Gastrocnemius medialis (tissue), 4 donors: Measurements from ENCODE around the gene CCS.
"Not testable (repeated sequence)": the region's sequence is repeated elsewhere in the genome, so short reads cannot be mapped to it uniquely, and the experiment has no call there.

ENCODE experiments used
- CTCF ChIP-seq, 5 experiments: fragments of 450-650 bp in 3 of 5; fragments of 200-600 bp in 2 of 5; sonication (generic) in 2 of 5; IDR thresholded peaks in 4 of 5; conservative IDR thresholded peaks in 1 of 5; 1 replicate in 4 of 5; 2 replicates in 1 of 5; pipeline ENCODE4 v1.5.1; 2016 to 2019; ENCODE audit warnings: antibody characterized with exemption in 5 of 5, mild to moderate bottlenecking in 3 of 5, moderate library complexity in 3 of 5
- POLR2A ChIP-seq, 2 donors: fragments of 450-650 bp; IDR thresholded peaks; one replicate each; pipeline ENCODE4 v1.6.1; 2017; ENCODE audit warnings: antibody characterized with exemption in 2 of 2, mild to moderate bottlenecking in 2 of 2, moderate library complexity in 2 of 2

DNA sequence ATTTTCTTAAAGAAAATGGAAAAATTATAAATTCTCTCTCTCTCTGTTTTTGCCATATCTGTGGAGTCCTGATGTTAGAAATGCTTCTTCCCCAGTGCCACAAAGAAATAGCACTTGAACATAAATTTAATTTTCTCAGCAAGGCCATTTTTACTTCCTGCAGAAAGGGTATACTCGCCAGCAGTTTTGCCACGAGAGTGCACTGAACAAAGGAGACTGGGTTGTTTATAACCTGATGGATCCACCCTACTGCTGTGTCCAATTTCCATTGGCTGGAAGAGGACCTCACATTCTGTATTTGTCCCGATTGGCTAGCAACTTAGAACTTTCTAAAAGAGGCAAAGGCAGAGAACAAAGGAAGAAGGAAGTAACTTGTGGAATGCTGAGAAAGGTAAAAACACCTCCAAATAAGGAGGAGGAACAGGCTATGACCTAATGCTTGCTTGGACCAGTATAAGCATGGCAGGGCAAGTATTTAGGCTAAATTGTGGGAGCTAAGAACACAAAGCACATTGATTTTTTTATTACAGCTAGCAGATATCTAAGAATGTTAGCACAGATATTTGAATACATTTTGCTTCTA, 10.3 kb upstream of the CCS start:
- not testable (repeated sequence) for TF ChIP-seq CTCF (IDR thresholded peaks at IDR 0.05 in 4 of 5, conservative IDR thresholded peaks at IDR 0.05 in 1 of 5); POLR2A (IDR thresholded peaks at IDR 0.05)
